HepG2 (cell line): ENCODE data around the gene CTF1. TPM values are rescaled to one million over a fixed set of nuclear protein-coding genes. Genes with fewer than 3 reads are reported as not detected.

Experiments
- BRD4 ChIP-seq: sonication (generic); formaldehyde crosslinking; IDR thresholded peaks from 2 replicates; pipeline ENCODE4 v1.4.0; 2020; ENCODE audit warnings: missing genetic modification reagents
- CEBPG ChIP-seq: IDR thresholded peaks from 2 replicates; pipeline ENCODE4 v1.6.1; 2016
- CHD4 ChIP-seq: fragments of 200-600 bp; sonication (generic); IDR thresholded peaks from 2 replicates; pipeline ENCODE4 v1.7.0; 2017; ENCODE audit warnings: mild to moderate bottlenecking, low read length, borderline replicate concordance
- CREB1 ChIP-seq, 2 experiments: fragments of 450-650 bp in 1 of 2; IDR thresholded peaks; 2 replicates each; pipeline ENCODE4 v1.6.1; 2016 to 2017; ENCODE audit warnings: control low read depth in 1 of 2, mild to moderate bottlenecking in 1 of 2, missing compliant biosample characterization in 1 of 2, missing genetic modification characterization in 1 of 2
- EZH2 ChIP-seq: conservative IDR thresholded peaks from 2 replicates; pipeline ENCODE4 v1.6.1; 2012; ENCODE audit warnings: mild to moderate bottlenecking, low read depth, low read length, moderate library complexity
- HES4 ChIP-seq: sonication (generic); formaldehyde crosslinking; IDR thresholded peaks from 2 replicates; pipeline ENCODE4 v1.9.0; 2021; ENCODE audit warnings: mild to moderate bottlenecking, missing genetic modification reagents, borderline replicate concordance
- HNF4A ChIP-seq: sonication (generic); formaldehyde crosslinking; IDR thresholded peaks from 2 replicates; pipeline ENCODE4 v1.4.0; 2020; ENCODE audit warnings: missing genetic modification reagents
- HNRNPH1 ChIP-seq: fragments of 200-400 bp; formaldehyde crosslinking; optimal IDR thresholded peaks from 2 replicates; pipeline ENCODE3; 2017; ENCODE audit warnings: mild to moderate bottlenecking, low read depth, low read length
- JUND ChIP-seq: sonication (generic); formaldehyde crosslinking; IDR thresholded peaks from 2 replicates; pipeline ENCODE4 v1.8.0; 2022; ENCODE audit warnings: mild to moderate bottlenecking, missing genetic modification reagents
- KAT7 ChIP-seq: IDR thresholded peaks from 2 replicates; pipeline ENCODE4 v1.6.1; 2018; ENCODE audit warnings: borderline replicate concordance, missing compliant biosample characterization
- KDM4B ChIP-seq: sonication (generic); formaldehyde crosslinking; IDR thresholded peaks from 2 replicates; pipeline ENCODE4 v1.4.0; 2020; ENCODE audit warnings: missing genetic modification reagents
- PHF20 ChIP-seq: sonication (generic); formaldehyde crosslinking; IDR thresholded peaks from 2 replicates; pipeline ENCODE4 v1.5.0; 2020; ENCODE audit warnings: mild to moderate bottlenecking, missing genetic modification reagents
- SSRP1 ChIP-seq: IDR thresholded peaks from 2 replicates; pipeline ENCODE4 v1.6.1; 2016; ENCODE audit warnings: control low read depth
- TOPORS ChIP-seq: sonication (generic); formaldehyde crosslinking; IDR thresholded peaks from 2 replicates; pipeline ENCODE4 v1.8.0; 2023; ENCODE audit warnings: mild to moderate bottlenecking, missing genetic modification reagents
- ZNF446 ChIP-seq: sonication (generic); formaldehyde crosslinking; IDR thresholded peaks from 2 replicates; pipeline ENCODE4 v1.5.0; 2020; ENCODE audit warnings: mild to moderate bottlenecking, missing genetic modification reagents
- ZNF703 ChIP-seq: sonication (generic); formaldehyde crosslinking; IDR thresholded peaks from 2 replicates; pipeline ENCODE4 v1.5.1; 2020; ENCODE audit warnings: missing genetic modification reagents, mild to moderate bottlenecking, moderate library complexity, borderline replicate concordance
- ZNF782 ChIP-seq: sonication (generic); formaldehyde crosslinking; IDR thresholded peaks from 2 replicates; pipeline ENCODE4 v1.4.0; 2020; ENCODE audit warnings: missing genetic modification reagents, mild to moderate bottlenecking, borderline replicate concordance
- polyA plus RNA-seq, 8 experiments: library from polyadenylated mRNA; depleted of rRNA in 3 of 8; stranded (reverse) in 7 of 8; unstranded in 1 of 8; fragments of >200 nt; fragmentation: Illumina TruSeq in 4 of 8; extraction: Trizol in 4 of 8; gene quantifications; 2 replicates each; pipeline versions ENCODE4 v1.2.1 to v1.2.3, GENCODE V29; 2011 to 2016; ENCODE audit warnings: low read depth in 4 of 8, missing spikeins in 1 of 8, mixed read lengths in 1 of 8; ENCODE audit not compliant: insufficient read depth in 1 of 8
- total RNA-seq, 5 experiments: library from RNA; depleted of rRNA; stranded (reverse); fragments of >200 nt; fragmentation: Illumina TruSeq; extraction: Trizol; gene quantifications; 2 replicates each; pipeline ENCODE4 v1.2.3, GENCODE V29; 2016; ENCODE audit warnings: low read depth in 1 of 5
- TF ChIP-seq, protein P1 (sequence below): sonication (generic); formaldehyde crosslinking; IDR thresholded peaks from 2 replicates; pipeline ENCODE4 v1.5.0; 2020; ENCODE audit warnings: missing genetic modification reagents, mild to moderate bottlenecking, borderline replicate concordance
- TF ChIP-seq, protein P2 (sequence below): sonication (generic); formaldehyde crosslinking; IDR thresholded peaks from 2 replicates; pipeline ENCODE4 v1.5.1; 2020; ENCODE audit warnings: mild to moderate bottlenecking, missing genetic modification reagents, moderate library complexity
- TF ChIP-seq, protein P3 (sequence below): sonication (generic); formaldehyde crosslinking; IDR thresholded peaks from 2 replicates; pipeline ENCODE4 v1.8.0; 2022; ENCODE audit warnings: missing genetic modification reagents, mild to moderate bottlenecking, moderate library complexity, borderline replicate concordance
- TF ChIP-seq, protein P4 (sequence below): sonication (generic); formaldehyde crosslinking; IDR thresholded peaks from 2 replicates; pipeline ENCODE4 v1.8.1; 2023; ENCODE audit warnings: mild to moderate bottlenecking, inconsistent platforms, moderate library complexity, missing genetic modification reagents, borderline replicate concordance

CTF1 gene
- total and polyA plus RNA-seq, 2 of the 13 experiments (the other 11 are each of a cell fraction or from before 2014, with no cell fraction given) = 0.13 to 1.8 TPM

DNA sequence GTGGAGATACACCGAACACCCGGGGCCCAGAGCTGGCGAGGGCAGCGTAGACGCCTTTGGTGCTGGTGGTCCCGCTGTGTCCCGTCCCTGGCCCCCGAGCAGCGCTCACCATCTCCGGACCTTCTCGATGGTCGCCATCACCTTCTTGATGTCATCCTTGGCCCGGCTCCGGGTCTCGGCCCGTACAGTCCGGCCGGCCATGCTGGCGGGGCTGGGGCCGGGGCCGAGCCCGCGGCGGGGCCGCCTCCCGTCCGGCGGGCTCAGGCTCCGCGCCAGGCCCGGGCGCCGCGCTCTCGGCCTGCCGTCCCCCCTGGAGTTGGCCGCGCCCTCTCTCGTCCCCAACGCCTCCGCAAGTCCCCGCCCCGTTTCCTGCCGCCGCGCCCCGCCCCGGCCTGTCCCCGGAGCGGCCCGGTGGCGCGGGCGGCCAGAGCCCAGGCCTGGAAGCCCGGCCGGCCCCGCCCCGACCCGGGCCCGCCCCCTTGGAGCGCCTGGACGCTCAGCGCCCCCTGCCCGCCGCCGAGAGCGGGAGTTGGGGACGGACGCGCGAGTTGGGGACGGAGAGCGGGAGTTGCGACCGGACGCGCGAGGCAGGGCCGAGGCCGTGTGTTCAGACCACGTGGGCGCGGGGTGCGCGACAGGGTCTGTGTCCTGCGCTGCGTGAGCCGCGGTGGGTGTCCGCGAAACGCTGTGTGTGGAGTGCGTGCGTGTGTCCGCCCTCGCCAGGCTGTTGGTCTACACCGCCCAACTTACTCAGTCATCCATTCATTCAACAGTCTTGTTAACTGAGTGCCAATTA lies 2.5 kb upstream of the CTF1 start, which contains the start of gene BCL7C (continued):
- TF ChIP-seq ZNF782 (CRISPR knock-in tag) (no peak; the same call in none of the 2 replicates), CREB1 (IDR thresholded peaks at IDR 0.05) (no peak), CREB1 (CRISPR knock-in tag; IDR thresholded peaks at IDR 0.05) (no peak), JUND (CRISPR knock-in tag) (peak; percentile 84), KAT7 (CRISPR knock-in tag) (peak; percentile 91), HES4 (CRISPR knock-in tag) (peak; percentile 92), ZNF703 (no peak), CHD4 (no peak), ZNF446 (CRISPR knock-in tag) (peak; percentile 98; the same call in 1 of the 2 replicates), SSRP1 (CRISPR knock-in tag) (no peak), KDM4B (CRISPR knock-in tag) (peak; percentile 61; the same call in 1 of the 2 replicates), PHF20 (CRISPR knock-in tag) (peak; percentile 76), HNF4A (peak; percentile 26; the same call in 1 of the 2 replicates), TOPORS (CRISPR knock-in tag) (peak; percentile 84), HNRNPH1 (no peak), BRD4 (CRISPR knock-in tag) (peak; percentile 92), EZH2 (no peak), CEBPG (CRISPR knock-in tag) (peak; percentile 42)
- TF ChIP-seq, protein P1, sequence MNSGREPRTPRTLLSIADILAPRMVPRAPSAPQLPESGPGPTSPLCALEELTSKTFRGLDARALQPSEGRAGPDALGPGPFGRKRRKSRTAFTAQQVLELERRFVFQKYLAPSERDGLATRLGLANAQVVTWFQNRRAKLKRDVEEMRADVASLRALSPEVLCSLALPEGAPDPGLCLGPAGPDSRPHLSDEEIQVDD (CRISPR knock-in tag) = peak; percentile 99; the same call in 1 of the 2 replicates
- TF ChIP-seq, protein P2, sequence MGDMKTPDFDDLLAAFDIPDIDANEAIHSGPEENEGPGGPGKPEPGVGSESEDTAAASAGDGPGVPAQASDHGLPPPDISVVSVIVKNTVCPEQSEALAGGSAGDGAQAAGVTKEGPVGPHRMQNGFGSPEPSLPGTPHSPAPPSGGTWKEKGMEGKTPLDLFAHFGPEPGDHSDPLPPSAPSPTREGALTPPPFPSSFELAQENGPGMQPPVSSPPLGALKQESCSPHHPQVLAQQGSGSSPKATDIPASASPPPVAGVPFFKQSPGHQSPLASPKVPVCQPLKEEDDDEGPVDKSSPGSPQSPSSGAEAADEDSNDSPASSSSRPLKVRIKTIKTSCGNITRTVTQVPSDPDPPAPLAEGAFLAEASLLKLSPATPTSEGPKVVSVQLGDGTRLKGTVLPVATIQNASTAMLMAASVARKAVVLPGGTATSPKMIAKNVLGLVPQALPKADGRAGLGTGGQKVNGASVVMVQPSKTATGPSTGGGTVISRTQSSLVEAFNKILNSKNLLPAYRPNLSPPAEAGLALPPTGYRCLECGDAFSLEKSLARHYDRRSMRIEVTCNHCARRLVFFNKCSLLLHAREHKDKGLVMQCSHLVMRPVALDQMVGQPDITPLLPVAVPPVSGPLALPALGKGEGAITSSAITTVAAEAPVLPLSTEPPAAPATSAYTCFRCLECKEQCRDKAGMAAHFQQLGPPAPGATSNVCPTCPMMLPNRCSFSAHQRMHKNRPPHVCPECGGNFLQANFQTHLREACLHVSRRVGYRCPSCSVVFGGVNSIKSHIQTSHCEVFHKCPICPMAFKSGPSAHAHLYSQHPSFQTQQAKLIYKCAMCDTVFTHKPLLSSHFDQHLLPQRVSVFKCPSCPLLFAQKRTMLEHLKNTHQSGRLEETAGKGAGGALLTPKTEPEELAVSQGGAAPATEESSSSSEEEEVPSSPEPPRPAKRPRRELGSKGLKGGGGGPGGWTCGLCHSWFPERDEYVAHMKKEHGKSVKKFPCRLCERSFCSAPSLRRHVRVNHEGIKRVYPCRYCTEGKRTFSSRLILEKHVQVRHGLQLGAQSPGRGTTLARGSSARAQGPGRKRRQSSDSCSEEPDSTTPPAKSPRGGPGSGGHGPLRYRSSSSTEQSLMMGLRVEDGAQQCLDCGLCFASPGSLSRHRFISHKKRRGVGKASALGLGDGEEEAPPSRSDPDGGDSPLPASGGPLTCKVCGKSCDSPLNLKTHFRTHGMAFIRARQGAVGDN (CRISPR knock-in tag) = peak; percentile 99
- TF ChIP-seq, protein P3, sequence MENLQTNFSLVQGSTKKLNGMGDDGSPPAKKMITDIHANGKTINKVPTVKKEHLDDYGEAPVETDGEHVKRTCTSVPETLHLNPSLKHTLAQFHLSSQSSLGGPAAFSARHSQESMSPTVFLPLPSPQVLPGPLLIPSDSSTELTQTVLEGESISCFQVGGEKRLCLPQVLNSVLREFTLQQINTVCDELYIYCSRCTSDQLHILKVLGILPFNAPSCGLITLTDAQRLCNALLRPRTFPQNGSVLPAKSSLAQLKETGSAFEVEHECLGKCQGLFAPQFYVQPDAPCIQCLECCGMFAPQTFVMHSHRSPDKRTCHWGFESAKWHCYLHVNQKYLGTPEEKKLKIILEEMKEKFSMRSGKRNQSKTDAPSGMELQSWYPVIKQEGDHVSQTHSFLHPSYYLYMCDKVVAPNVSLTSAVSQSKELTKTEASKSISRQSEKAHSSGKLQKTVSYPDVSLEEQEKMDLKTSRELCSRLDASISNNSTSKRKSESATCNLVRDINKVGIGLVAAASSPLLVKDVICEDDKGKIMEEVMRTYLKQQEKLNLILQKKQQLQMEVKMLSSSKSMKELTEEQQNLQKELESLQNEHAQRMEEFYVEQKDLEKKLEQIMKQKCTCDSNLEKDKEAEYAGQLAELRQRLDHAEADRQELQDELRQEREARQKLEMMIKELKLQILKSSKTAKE (CRISPR knock-in tag) = no peak
- TF ChIP-seq, protein P4, sequence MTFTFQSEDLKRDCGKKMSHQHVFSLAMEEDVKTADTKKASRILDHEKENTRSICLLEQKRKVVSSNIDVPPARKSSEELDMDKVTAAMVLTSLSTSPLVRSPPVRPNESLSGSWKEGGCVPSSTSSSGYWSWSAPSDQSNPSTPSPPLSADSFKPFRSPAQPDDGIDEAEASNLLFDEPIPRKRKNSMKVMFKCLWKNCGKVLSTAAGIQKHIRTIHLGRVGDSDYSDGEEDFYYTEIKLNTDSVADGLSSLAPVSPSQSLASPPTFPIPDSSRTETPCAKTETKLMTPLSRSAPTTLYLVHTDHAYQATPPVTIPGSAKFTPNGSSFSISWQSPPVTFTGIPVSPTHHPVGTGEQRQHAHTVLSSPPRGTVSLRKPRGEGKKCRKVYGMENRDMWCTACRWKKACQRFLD (CRISPR knock-in tag) = peak; percentile 89; the same call in 1 of the 2 replicates
